ENCODE data around the gene ATAD3B. TPM values are rescaled to one million over a fixed set of nuclear protein-coding genes. Genes with fewer than 3 reads are reported as not detected.
"Not testable (repeated sequence)": the region's sequence is repeated elsewhere in the genome, so short reads cannot be mapped to it uniquely, and the experiment has no call there.

The ATAD3B gene
- total RNA-seq, 1 experiment from 2014 or later, result 46.9 TPM

- Mint-ChIP-seq H3K27me3 (ENCODE audit: insufficient read depth, unreplicated experiment) (no peaks in the 10 kb centered on the region), H3K9me3 (ENCODE audit: unreplicated experiment) (no peaks in the 10 kb centered on the region), H3K4me3 (ENCODE audit: unreplicated experiment) (no peak overlapping the region), H3K27ac (ENCODE audit: low read depth, unreplicated experiment) (no peak overlapping the region), H3K4me1 (ENCODE audit: insufficient read depth, unreplicated experiment) (no peaks in the 10 kb centered on the region), H3K36me3 (ENCODE audit: insufficient read depth, unreplicated experiment) (no peaks in the 10 kb centered on the region)
- intact Hi-C loops (cut with micrococcal nuclease), result no loop called here
- TF ChIP-seq CTCF (IDR thresholded peaks at IDR 0.05; ENCODE audit: unreplicated experiment), result no peak
- ChIA-PET POLR2A (no interaction called here), CTCF (interaction anchor here (0.6 to 1.8 kb wide), 4 partner anchors 9 to 68 kb away, joined by 3 to 11 read pairs (median 7); no protein-coding TSS in a partner anchor)
- DNase-seq (ENCODE audit: unreplicated experiment), result no peak
- no TSS peak for BruUV-seq (replicated peaks)
Measured at GRCh38 chr1:1442069-1442770, 29.3 kb upstream of the ATAD3B start.

DNA sequence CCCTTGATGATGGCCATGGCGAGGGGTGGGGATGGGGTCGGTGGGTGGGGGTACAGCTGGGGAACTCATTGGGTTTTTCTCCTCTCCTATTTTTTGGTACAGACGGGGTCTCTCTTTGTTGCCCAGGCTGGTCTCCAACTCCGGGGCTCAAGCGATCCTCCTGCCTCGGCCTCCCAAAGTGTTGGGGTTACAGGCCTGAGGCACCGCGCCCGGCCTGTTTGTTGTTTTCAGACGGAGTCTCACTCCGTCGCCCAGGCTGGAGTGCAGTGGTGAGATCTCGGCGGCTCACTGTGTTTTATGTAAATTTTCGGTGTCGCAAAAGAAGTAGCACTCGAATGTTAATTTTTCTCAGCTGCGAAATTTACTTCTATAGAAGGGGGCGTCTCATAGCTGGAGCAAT lies 24.9 kb upstream of the ATAD3B start:
- H3K4me1 Mint-ChIP-seq (ENCODE audit: insufficient read depth, unreplicated experiment); H3K36me3 Mint-ChIP-seq (ENCODE audit: insufficient read depth, unreplicated experiment); intact Hi-C loops (cut with micrococcal nuclease); POLR2A ChIA-PET; H3K4me3 Mint-ChIP-seq (ENCODE audit: unreplicated experiment); DNase-seq (ENCODE audit: unreplicated experiment); CTCF ChIA-PET; H3K9me3 Mint-ChIP-seq (ENCODE audit: unreplicated experiment); H3K27ac Mint-ChIP-seq (ENCODE audit: low read depth, unreplicated experiment); BruUV-seq (replicated peaks): not testable (repeated sequence)
- peaks cover 15% of the 10 kb centered on the region for H3K27me3 Mint-ChIP-seq (ENCODE audit: insufficient read depth, unreplicated experiment)

- H3K27me3 Mint-ChIP-seq (ENCODE audit: insufficient read depth, unreplicated experiment), result peaks cover 15% of the 10 kb centered on the region
- TF ChIP-seq CTCF (IDR thresholded peaks at IDR 0.05; ENCODE audit: unreplicated experiment), result no peak
- ChIA-PET POLR2A (no interaction called here), CTCF (interaction anchor here (1.4 kb wide), 1 partner anchor 9 kb away, joined by 3 read pairs; no protein-coding TSS in a partner anchor)
- intact Hi-C loops (cut with micrococcal nuclease), result no loop called here
- no TSS peak for BruUV-seq (replicated peaks)
- DNase-seq (ENCODE audit: unreplicated experiment), result no peak
- H3K27ac Mint-ChIP-seq (ENCODE audit: low read depth, unreplicated experiment), result no peak within 1 kb of the TSS
- H3K36me3 Mint-ChIP-seq (ENCODE audit: insufficient read depth, unreplicated experiment), result no peaks in the 10 kb centered on the region
- H3K4me1 Mint-ChIP-seq (ENCODE audit: insufficient read depth, unreplicated experiment), result no peaks in the 10 kb centered on the region
- no peak within 1 kb of the TSS for H3K4me3 Mint-ChIP-seq (ENCODE audit: unreplicated experiment)
- no peaks in the 10 kb centered on the region for H3K9me3 Mint-ChIP-seq (ENCODE audit: unreplicated experiment)
Measured at GRCh38 chr1:1449099-1449739, 22.3 kb upstream of the ATAD3B start, which contains the start of gene ATAD3C. Gene ATAD3C, plus strand, starts transcription at chr1:1449689. Its CDS starts 995 bp downstream, at chr1:1450684.

DNA sequence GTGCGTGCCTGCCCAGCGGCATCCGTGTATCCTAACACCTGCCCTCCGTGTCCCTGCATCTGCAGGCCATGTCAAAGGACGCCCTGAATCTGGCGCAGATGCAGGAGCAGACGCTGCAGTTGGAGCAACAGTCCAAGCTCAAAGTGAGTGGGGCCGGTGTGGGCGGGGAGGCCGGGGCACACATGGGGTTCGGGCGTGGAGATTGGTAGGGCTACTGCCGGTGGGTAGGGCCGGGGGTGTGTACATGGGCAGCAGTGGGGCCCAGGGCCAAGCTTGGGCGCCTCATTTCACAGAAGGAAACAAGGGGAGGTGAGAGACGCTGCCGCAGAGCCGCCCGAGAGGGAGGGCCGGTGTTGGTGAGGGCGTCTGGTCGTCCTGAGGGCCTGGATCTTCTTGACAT lies 20.9 kb upstream of the ATAD3B start:
- H3K27ac Mint-ChIP-seq (ENCODE audit: low read depth, unreplicated experiment); H3K4me3 Mint-ChIP-seq (ENCODE audit: unreplicated experiment); H3K36me3 Mint-ChIP-seq (ENCODE audit: insufficient read depth, unreplicated experiment); intact Hi-C loops (cut with micrococcal nuclease); POLR2A ChIA-PET; DNase-seq (ENCODE audit: unreplicated experiment); H3K9me3 Mint-ChIP-seq (ENCODE audit: unreplicated experiment); BruUV-seq (replicated peaks); H3K4me1 Mint-ChIP-seq (ENCODE audit: insufficient read depth, unreplicated experiment): not testable (repeated sequence)
- peaks cover 15% of the 10 kb centered on the region for H3K27me3 Mint-ChIP-seq (ENCODE audit: insufficient read depth, unreplicated experiment)
- CTCF ChIA-PET, result interaction anchor here (1.8 kb wide), 1 partner anchor 9 kb away, joined by 6 read pairs; no protein-coding TSS in a partner anchor

- Mint-ChIP-seq H3K27me3 (ENCODE audit: insufficient read depth, unreplicated experiment) (peaks cover 15% of the 10 kb centered on the region), H3K9me3 (ENCODE audit: unreplicated experiment) (no peaks in the 10 kb centered on the region), H3K27ac (ENCODE audit: low read depth, unreplicated experiment) (no peak overlapping the region), H3K36me3 (ENCODE audit: insufficient read depth, unreplicated experiment) (no peaks in the 10 kb centered on the region), H3K4me1 (ENCODE audit: insufficient read depth, unreplicated experiment) (no peaks in the 10 kb centered on the region), H3K4me3 (ENCODE audit: unreplicated experiment) (no peak overlapping the region)
- intact Hi-C loops (cut with micrococcal nuclease), result no loop called here
- CTCF ChIA-PET, result interaction anchor here (0.6 to 1.8 kb wide), 2 partner anchors 10 to 14 kb away, joined by 4 to 6 read pairs; no protein-coding TSS in a partner anchor
- TF ChIP-seq CTCF (IDR thresholded peaks at IDR 0.05; ENCODE audit: unreplicated experiment), result no peak
- no TSS peak for BruUV-seq (replicated peaks)
- DNase-seq (ENCODE audit: unreplicated experiment), result no peak
- POLR2A ChIA-PET, result no interaction called here
Measured at GRCh38 chr1:1451696-1452364, 19.7 kb upstream of the ATAD3B start.

- intact Hi-C loops (cut with micrococcal nuclease); POLR2A ChIA-PET; H3K4me3 Mint-ChIP-seq (ENCODE audit: unreplicated experiment); BruUV-seq (replicated peaks); H3K4me1 Mint-ChIP-seq (ENCODE audit: insufficient read depth, unreplicated experiment); H3K9me3 Mint-ChIP-seq (ENCODE audit: unreplicated experiment); DNase-seq (ENCODE audit: unreplicated experiment); H3K27ac Mint-ChIP-seq (ENCODE audit: low read depth, unreplicated experiment); H3K36me3 Mint-ChIP-seq (ENCODE audit: insufficient read depth, unreplicated experiment): not testable (repeated sequence)
- CTCF ChIA-PET, result interaction anchor here (1.8 kb wide), 1 partner anchor 11 kb away, joined by 6 read pairs; no protein-coding TSS in a partner anchor
- H3K27me3 Mint-ChIP-seq (ENCODE audit: insufficient read depth, unreplicated experiment), result peaks cover 15% of the 10 kb centered on the region
Measured at GRCh38 chr1:1452365-1452739, 19.2 kb upstream of the ATAD3B start.

All from MCF 10A (cell line).